Measurements from ENCODE around the gene CYP26C1.

The CYP26C1 gene

DNA sequence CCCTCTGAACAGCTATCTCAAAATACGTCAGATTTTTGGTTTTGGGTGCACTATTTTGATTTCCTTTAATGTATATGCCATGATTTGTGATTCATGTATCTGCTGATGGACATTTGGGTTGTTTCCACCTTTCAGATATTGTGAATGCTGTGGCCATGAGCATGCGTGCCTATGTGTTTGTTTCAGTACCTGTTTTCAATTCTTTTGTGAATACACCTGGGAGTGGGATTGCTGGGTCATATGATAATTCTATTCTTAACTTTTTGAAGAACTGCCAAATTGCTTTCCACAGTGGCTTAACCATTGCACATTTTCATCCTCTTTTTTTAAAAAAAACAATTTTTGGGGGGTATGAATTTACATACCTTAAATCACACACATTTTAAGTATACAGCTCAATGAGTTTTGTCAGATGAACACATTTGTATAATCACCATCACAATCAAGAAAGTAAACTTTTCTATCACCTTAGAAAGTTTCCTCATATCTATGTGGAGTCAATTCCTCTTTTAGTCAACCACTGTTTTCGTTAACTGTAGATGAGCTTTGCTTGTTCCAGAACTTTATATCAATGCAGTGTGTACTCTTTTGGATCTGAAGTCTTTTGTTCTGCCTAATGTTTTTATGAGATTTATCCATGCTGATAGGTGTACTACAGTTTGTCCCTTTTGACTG lies 50.0 kb downstream of the CYP26C1 start:
- H3K36me3 ChIP-seq (ENCODE audit: control insufficient read depth in 2 of 2, insufficient read depth in 1 of 2, low read length in 2 of 2), result no peaks in the 10 kb centered on the region
- ChIA-PET POLR2A (no interaction called here), CTCF (interaction anchor here (0.7 to 1.2 kb wide), 2 partner anchors 33 to 247 kb away, joined by 3 read pairs; no protein-coding TSS in a partner anchor)
- TF ChIP-seq ZNF670 (tag by site-specific recombination; IDR thresholded peaks at IDR 0.05; ENCODE audit: low read depth) (no peak), ZNF350 (tag by site-specific recombination; IDR thresholded peaks at IDR 0.05) (no peak), ZNF664 (tag by site-specific recombination; IDR thresholded peaks at IDR 0.05) (no peak), ZNF433 (tag by site-specific recombination; IDR thresholded peaks at IDR 0.05; ENCODE audit: low read depth) (no peak), ZNF18 (tag by site-specific recombination; IDR thresholded peaks at IDR 0.05) (no peak), ZNF248 (tag by site-specific recombination; IDR thresholded peaks at IDR 0.05) (no peak), YY2 (tag by site-specific recombination; IDR thresholded peaks at IDR 0.05) (no peak), ZNF660 (tag by site-specific recombination; IDR thresholded peaks at IDR 0.05) (no peak), GLI2 (tag by site-specific recombination; IDR thresholded peaks at IDR 0.05; ENCODE audit: borderline replicate concordance, low read depth) (no peak), ZNF639 (tag by site-specific recombination; IDR thresholded peaks at IDR 0.05) (no peak), ZNF837 (tag by site-specific recombination; IDR thresholded peaks at IDR 0.05) (no peak), KLF10 (tag by site-specific recombination; IDR thresholded peaks at IDR 0.05) (no peak), ZNF501 (tag by site-specific recombination; IDR thresholded peaks at IDR 0.05) (no peak), ZNF426 (tag by site-specific recombination; IDR thresholded peaks at IDR 0.05) (no peak), WT1 (tag by site-specific recombination; IDR thresholded peaks at IDR 0.05) (no peak)
- TF ChIP-seq, protein P1, sequence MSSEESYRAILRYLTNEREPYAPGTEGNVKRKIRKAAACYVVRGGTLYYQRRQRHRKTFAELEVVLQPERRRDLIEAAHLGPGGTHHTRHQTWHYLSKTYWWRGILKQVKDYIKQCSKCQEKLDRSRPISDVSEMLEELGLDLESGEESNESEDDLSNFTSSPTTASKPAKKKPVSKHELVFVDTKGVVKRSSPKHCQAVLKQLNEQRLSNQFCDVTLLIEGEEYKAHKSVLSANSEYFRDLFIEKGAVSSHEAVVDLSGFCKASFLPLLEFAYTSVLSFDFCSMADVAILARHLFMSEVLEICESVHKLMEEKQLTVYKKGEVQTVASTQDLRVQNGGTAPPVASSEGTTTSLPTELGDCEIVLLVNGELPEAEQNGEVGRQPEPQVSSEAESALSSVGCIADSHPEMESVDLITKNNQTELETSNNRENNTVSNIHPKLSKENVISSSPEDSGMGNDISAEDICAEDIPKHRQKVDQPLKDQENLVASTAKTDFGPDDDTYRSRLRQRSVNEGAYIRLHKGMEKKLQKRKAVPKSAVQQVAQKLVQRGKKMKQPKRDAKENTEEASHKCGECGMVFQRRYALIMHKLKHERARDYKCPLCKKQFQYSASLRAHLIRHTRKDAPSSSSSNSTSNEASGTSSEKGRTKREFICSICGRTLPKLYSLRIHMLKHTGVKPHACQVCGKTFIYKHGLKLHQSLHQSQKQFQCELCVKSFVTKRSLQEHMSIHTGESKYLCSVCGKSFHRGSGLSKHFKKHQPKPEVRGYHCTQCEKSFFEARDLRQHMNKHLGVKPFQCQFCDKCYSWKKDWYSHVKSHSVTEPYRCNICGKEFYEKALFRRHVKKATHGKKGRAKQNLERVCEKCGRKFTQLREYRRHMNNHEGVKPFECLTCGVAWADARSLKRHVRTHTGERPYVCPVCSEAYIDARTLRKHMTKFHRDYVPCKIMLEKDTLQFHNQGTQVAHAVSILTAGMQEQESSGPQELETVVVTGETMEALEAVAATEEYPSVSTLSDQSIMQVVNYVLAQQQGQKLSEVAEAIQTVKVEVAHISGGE (tag by site-specific recombination; conservative IDR thresholded peaks at IDR 0.05; ENCODE audit: low read depth), result no peak
- TF ChIP-seq, protein P2, sequence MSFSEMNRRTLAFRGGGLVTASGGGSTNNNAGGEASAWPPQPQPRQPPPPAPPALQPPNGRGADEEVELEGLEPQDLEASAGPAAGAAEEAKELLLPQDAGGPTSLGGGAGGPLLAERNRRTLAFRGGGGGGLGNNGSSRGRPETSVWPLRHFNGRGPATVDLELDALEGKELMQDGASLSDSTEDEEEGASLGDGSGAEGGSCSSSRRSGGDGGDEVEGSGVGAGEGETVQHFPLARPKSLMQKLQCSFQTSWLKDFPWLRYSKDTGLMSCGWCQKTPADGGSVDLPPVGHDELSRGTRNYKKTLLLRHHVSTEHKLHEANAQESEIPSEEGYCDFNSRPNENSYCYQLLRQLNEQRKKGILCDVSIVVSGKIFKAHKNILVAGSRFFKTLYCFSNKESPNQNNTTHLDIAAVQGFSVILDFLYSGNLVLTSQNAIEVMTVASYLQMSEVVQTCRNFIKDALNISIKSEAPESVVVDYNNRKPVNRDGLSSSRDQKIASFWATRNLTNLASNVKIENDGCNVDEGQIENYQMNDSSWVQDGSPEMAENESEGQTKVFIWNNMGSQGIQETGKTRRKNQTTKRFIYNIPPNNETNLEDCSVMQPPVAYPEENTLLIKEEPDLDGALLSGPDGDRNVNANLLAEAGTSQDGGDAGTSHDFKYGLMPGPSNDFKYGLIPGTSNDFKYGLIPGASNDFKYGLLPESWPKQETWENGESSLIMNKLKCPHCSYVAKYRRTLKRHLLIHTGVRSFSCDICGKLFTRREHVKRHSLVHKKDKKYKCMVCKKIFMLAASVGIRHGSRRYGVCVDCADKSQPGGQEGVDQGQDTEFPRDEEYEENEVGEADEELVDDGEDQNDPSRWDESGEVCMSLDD (tag by site-specific recombination; IDR thresholded peaks at IDR 0.05), result no peak
- H3K4me1 ChIP-seq (ENCODE audit: control insufficient read depth, insufficient read depth, low read length), result no peaks in the 10 kb centered on the region
- no peak overlapping the region for H3K4me3 ChIP-seq (ENCODE audit: low read depth, low read length)
- H3K27ac ChIP-seq (ENCODE audit: extremely low read depth, low read depth, low read length), result no peak overlapping the region
- no peaks in the 10 kb centered on the region for H3K9me3 ChIP-seq (ENCODE audit: control insufficient read depth, insufficient read depth, low read depth, low read length)
